Fibroblast of lung (primary cell): ENCODE data around the gene AICDA. TPM values are rescaled to one million over a fixed set of nuclear protein-coding genes. Genes with fewer than 3 reads are reported as not detected.

Source experiments
- DNase-seq, 2 donors: peaks; one replicate each; pipeline versions ENCODE4 v3.0.0 to v3.0.0-alpha.2; 2010; ENCODE audit warnings: low read depth in 2 of 2
- H2AFZ ChIP-seq: 2 replicates; pipeline ENCODE4 v1.5.1; 2012; ENCODE audit warnings: low read length, control low read depth, inconsistent platforms
- H3K27ac ChIP-seq: 2 replicates; pipeline ENCODE4 v1.5.1; 2011; ENCODE audit warnings: low read length, control low read depth; ENCODE audit not compliant: insufficient read depth
- H3K27me3 ChIP-seq: 2 replicates; pipeline ENCODE4 v1.5.1; 2011; ENCODE audit warnings: mild to moderate bottlenecking, low read length; ENCODE audit not compliant: control insufficient read depth, insufficient read depth
- H3K36me3 ChIP-seq: 2 replicates; pipeline ENCODE4 v1.5.1; 2011; ENCODE audit warnings: low read length; ENCODE audit not compliant: control insufficient read depth, insufficient read depth
- H3K4me1 ChIP-seq: 2 replicates; pipeline ENCODE4 v1.5.1; 2011; ENCODE audit warnings: low read length; ENCODE audit not compliant: control insufficient read depth, insufficient read depth; ENCODE audit errors: extremely low read depth
- H3K4me2 ChIP-seq: 2 replicates; pipeline ENCODE4 v1.5.1; 2011; ENCODE audit warnings: low read length, control low read depth; ENCODE audit not compliant: insufficient read depth; ENCODE audit errors: extremely low read depth
- H3K4me3 ChIP-seq, 4 experiments: fragments of 200-600 bp in 1 of 4; sonication (generic) in 1 of 4; replicated peaks in 1 of 4; 2 replicates each; pipeline ENCODE4 v1.5.1; 2011 to 2016; ENCODE audit warnings: low read length in 4 of 4, low read depth in 3 of 4, mild to moderate bottlenecking in 3 of 4, control low read depth in 2 of 4, inconsistent platforms in 1 of 4, mixed read lengths in 1 of 4; ENCODE audit not compliant: insufficient read depth in 1 of 4; ENCODE audit errors: control extremely low read depth in 1 of 4
- H3K79me2 ChIP-seq: 2 replicates; pipeline ENCODE4 v1.5.1; 2012; ENCODE audit warnings: mild to moderate bottlenecking, low read length, inconsistent platforms; ENCODE audit not compliant: control insufficient read depth, insufficient read depth
- H3K9ac ChIP-seq: 2 replicates; pipeline ENCODE4 v1.5.1; 2011; ENCODE audit warnings: mild to moderate bottlenecking, low read length, control low read depth; ENCODE audit not compliant: insufficient read depth
- H3K9me3 ChIP-seq: 2 replicates; pipeline ENCODE4 v1.5.1; 2012; ENCODE audit warnings: low read depth, low read length; ENCODE audit not compliant: control insufficient read depth, insufficient read depth
- H4K20me1 ChIP-seq: 2 replicates; pipeline ENCODE4 v1.5.1; 2011; ENCODE audit warnings: low read length; ENCODE audit not compliant: control insufficient read depth, insufficient read depth; ENCODE audit errors: extremely low read depth
- EZH2 ChIP-seq: IDR thresholded peaks from 2 replicates; pipeline ENCODE4 v1.5.1; 2012; ENCODE audit warnings: low read length, control low read depth, mild to moderate bottlenecking; ENCODE audit errors: missing control alignments
- polyA plus RNA-seq, 2 donors: library from polyadenylated mRNA; depleted of rRNA in 1 of 2; stranded (reverse) in 1 of 2; unstranded in 1 of 2; fragments of >200 nt; gene quantifications; 2 replicates each; pipeline ENCODE4 v1.2.1, GENCODE V29; 2011 to 2012; ENCODE audit warnings: missing spikeins in 1 of 2
- total RNA-seq: library from RNA; depleted of rRNA; stranded (reverse); fragments of >200 nt; gene quantifications from 2 replicates; pipeline ENCODE4 v1.2.1, GENCODE V29; 2014
- TF ChIP-seq, protein P1 (sequence below), 2 donors: IDR thresholded peaks in 1 of 2; conservative IDR thresholded peaks in 1 of 2; 1 replicate in 1 of 2; 2 replicates in 1 of 2; pipeline ENCODE4 v1.5.1; 2011 to 2012; ENCODE audit warnings: low read length in 2 of 2, control low read depth in 1 of 2, inconsistent platforms in 1 of 2, low read depth in 1 of 2, mild to moderate bottlenecking in 1 of 2

AICDA gene
- total and polyA plus RNA-seq, 2 donors (not counting 1 experiment from before 2014, with no cell fraction given): not detected

DNA sequence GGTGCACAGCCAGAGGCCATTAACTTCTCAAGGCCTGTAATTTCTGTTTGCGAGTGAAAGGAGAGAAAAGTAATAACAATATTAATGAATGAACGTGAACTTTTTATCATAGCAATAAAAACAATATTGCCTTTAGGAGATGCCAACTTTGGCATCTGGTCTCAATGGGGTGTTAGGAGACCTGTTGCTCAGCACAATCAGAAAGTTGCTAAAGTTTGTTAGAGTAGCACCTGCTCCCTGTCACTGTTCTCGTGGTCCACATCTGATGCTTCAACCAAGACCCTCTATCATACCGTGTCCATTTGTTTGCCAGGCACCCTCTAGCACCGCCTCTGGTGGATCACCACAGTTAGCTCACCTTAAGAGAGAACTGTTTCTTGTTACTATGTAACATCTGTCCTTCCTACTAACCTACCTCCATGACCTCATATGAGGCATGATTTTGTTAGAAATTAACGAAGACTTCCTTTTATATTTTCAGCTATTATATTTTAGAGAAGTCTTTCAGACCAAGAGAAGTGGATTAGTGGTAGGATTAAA is 59.5 kb downstream of the AICDA start:
- H3K4me2 ChIP-seq: no peak overlapping the region
- no peak overlapping the region for H3K27ac ChIP-seq
- H3K4me1 ChIP-seq: no peaks in the 10 kb centered on the region
- TF ChIP-seq EZH2: no peak
- TF ChIP-seq, protein P1, sequence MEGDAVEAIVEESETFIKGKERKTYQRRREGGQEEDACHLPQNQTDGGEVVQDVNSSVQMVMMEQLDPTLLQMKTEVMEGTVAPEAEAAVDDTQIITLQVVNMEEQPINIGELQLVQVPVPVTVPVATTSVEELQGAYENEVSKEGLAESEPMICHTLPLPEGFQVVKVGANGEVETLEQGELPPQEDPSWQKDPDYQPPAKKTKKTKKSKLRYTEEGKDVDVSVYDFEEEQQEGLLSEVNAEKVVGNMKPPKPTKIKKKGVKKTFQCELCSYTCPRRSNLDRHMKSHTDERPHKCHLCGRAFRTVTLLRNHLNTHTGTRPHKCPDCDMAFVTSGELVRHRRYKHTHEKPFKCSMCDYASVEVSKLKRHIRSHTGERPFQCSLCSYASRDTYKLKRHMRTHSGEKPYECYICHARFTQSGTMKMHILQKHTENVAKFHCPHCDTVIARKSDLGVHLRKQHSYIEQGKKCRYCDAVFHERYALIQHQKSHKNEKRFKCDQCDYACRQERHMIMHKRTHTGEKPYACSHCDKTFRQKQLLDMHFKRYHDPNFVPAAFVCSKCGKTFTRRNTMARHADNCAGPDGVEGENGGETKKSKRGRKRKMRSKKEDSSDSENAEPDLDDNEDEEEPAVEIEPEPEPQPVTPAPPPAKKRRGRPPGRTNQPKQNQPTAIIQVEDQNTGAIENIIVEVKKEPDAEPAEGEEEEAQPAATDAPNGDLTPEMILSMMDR (conservative IDR thresholded peaks at IDR 0.05 in 1 of 2, IDR thresholded peaks at IDR 0.05 in 1 of 2; ENCODE audit: low read depth in 1 of 2, low read length in 2 of 2): no peak
- H3K9ac ChIP-seq: no peak overlapping the region
- H3K36me3 ChIP-seq: no peaks in the 10 kb centered on the region
- H3K27me3 ChIP-seq: no peaks in the 10 kb centered on the region
- no peaks in the 10 kb centered on the region for H3K9me3 ChIP-seq
- H2AFZ ChIP-seq: no peak overlapping the region
- DNase-seq: no peak
- H4K20me1 ChIP-seq: no peaks in the 10 kb centered on the region
- H3K4me3 ChIP-seq: no peak overlapping the region
- no peaks in the 10 kb centered on the region for H3K79me2 ChIP-seq

Other genes with a start within 250 kb of the AICDA start
- not detected in 2 replicates for gene CLEC6A, start 156.9 kb downstream of the AICDA start, total RNA-seq
- not detected in 2 replicates for gene CLEC6A, start 156.9 kb downstream of the AICDA start, polyA plus RNA-seq
- not detected in 2 replicates for gene CLEC4D, start 99.4 kb downstream of the AICDA start, total RNA-seq
- not detected in 2 replicates for gene CLEC4D, start 99.4 kb downstream of the AICDA start, polyA plus RNA-seq
- not detected in 2 replicates for gene CLEC4E, start 72.0 kb downstream of the AICDA start, total RNA-seq
- gene CLEC4E, start 72.0 kb downstream of the AICDA start, polyA plus RNA-seq: not detected in 2 replicates
- gene MFAP5, start 50.0 kb upstream of the AICDA start, total RNA-seq: 1.3 and 9.0 TPM in 2 replicates
- 2.0 and 18.6 TPM in 2 replicates for gene MFAP5, start 50.0 kb upstream of the AICDA start, polyA plus RNA-seq
- 13.0 and 13.4 TPM in 2 replicates for gene RIMKLB, start 85.1 kb upstream of the AICDA start, total RNA-seq
- 13.0 and 22.3 TPM in 2 replicates for gene RIMKLB, start 85.1 kb upstream of the AICDA start, polyA plus RNA-seq
- not detected in 2 replicates for gene A2ML1, start 209.8 kb upstream of the AICDA start, total RNA-seq
- not detected in 2 replicates for gene A2ML1, start 209.8 kb upstream of the AICDA start, polyA plus RNA-seq